ENCODE data around the gene PIGBOS1.
"Not testable (repeated sequence)": the region's sequence is repeated elsewhere in the genome, so short reads cannot be mapped to it uniquely, and the experiment has no call there.

PIGBOS1 gene, protein sequence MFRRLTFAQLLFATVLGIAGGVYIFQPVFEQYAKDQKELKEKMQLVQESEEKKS

DNA sequence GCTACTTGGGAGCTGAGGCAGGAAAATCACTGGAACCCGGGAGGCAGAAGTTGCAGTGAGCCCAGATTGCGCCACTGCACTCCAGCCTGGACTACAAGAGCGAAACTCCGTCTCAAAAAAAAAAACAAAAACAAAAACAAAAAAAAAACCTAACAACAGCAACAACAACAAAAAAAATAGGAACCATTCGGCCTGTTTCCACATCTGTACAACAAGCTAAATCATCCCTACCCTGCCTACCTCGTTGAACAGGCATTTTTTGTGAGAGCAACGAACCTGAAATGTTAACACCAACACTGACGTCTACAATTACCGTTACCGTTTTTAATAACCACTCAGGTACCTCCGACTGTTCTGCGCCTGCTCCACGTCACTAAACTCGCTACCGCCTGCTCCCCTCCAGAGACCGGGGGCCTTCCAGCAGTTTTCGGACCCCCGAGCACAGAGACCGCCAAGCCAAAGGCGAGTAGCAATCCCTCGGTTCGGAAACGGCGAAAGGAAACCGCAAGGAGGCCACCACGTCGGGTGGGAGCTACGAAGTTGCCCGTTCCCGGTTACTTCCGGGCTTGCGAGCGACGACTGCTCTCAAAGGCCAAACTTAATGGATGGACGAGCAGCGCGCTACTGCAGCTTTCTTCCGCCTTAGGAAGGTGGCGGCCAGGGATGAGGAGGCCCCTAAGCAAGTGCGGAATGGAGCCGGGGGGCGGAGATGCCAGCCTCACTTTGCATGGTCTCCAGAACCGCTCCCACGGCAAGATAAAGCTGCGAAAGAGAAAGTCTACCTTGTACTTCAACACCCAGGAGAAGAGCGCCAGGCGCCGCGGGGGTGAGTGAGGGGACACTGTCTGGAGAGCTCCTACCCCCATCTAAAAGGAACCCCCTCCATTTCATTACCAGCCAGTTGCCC lies at the start of gene PIGBOS1, which contains the start of gene PIGB:
Gene PIGBOS1, minus strand, starts transcription at position 536 of the 907 bp plus-strand sequence. CDS start 1,331 bp downstream, outside the sequence.
Gene PIGB, plus strand, starts transcription at position 635 of the 907 bp plus-strand sequence. Its CDS starts 29 bp downstream, at position 664.
- DNase-seq: peak; percentile 61 to 72

DNA sequence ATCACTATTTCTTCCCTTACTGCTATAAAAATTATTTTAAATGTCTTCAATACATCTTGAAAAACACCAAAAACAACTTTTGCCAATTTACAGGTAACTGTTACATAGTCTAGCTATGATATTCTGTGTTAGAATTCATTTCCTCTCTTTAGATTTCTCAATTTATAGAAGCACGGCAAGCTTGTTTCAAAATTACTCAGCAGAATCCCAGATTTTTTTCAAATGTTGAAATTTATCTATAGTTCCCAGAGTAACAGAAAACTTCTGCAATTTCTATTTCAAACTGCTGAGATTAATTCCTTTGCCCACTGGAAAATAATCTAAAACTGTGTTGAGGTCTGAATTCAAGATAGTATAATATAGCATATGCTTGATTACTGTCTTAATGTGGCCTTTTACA lies 48.1 kb upstream of the PIGBOS1 start:
- no peak for DNase-seq

DNA sequence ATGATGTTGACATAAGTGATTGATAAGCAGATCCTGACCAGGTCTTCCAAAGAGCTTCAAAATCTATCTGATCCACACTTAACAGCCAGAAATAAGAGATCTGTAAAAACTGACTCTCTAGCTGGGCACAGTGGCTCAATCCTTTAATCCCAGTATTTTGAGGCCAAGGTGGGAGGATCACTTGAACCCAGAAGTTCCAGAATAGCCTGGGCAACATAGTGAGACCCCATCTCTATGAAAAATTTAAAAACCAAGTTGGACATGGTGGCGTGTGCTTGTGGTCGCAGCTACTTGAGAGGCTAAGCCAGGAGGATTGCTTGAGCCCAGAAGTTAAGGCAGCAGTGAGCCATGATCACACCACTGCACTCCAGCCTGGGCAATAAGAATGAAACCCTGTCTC lies 43.7 kb upstream of the PIGBOS1 start:
- no peak for DNase-seq

DNA sequence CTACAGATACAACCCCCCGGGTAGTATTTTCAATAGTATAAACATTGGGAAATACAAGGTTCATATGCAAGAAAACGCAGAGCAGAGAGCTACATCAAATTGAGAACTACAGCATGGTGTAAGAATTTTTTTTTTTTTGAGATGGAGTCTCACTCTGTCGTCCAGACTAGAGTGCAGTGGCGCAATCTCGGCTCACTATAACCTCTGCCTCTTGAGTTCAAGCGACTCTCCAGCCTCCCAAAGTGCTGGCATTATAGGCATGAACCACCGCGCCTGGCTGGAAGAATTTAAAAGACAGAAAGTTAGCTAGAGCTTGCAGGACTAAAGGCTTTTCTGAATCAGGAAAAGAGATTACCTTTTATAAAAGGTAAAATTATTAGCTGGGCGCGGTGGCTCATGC lies 42.1 kb upstream of the PIGBOS1 start:
- no peak for DNase-seq

DNA sequence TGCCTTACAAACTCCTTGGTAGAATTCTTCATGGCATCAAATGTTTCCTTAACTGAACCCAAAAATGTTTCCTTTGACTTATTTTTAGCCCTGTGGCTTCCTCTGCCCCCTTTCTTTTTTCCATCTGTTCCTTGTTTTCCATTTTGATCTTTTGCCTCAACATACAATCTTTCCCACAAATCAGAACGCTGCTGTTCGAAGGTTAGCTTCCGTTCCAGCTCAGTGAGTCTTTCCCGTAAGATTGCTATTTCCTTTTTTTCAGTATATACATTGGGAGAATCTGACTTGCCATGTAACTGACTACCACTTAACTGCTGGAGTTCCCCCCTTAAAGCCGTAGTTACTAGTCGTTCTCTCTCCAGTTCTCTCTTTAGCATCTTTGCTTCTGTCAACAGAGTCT lies 41.3 kb upstream of the PIGBOS1 start:
- DNase-seq: no peak

DNA sequence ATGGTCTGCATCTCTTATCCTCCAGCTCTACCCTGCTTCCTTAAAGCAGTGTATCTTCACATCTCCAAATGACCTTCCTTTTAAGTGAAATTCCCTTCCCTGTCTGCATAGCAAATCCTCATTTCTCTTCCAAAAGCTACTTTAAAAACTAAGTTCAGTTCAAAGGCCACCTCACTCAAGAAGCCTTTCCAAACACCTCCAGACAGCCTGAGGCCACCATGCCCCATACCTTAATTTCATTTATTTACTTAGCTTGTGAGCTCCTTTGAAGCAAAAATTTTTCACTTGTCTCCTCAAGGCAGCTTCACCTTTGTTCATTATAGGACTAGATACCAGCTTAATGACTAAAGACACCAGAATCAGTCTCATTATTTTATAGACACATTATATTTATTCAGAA lies 39.5 kb upstream of the PIGBOS1 start:
- no peak for DNase-seq

DNA sequence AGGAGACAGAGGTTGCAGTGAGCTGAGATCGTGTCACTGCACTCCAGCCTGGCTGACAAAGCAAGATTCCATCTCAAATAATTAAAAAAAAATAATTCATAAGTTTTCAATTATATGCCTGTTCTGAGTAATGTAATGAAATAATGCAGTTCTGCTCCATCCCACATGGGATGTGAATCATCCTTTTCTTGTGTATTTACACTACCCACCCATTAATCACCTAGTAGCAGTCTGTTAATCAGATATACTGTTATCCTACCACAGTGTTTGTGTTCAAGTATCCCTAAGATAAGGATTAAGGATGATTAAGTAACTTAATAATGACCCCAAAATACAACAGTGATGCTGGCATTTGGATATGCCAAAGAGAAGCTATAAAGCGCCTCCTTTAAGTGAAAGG lies 38.9 kb upstream of the PIGBOS1 start:
- DNase-seq: no peak

DNA sequence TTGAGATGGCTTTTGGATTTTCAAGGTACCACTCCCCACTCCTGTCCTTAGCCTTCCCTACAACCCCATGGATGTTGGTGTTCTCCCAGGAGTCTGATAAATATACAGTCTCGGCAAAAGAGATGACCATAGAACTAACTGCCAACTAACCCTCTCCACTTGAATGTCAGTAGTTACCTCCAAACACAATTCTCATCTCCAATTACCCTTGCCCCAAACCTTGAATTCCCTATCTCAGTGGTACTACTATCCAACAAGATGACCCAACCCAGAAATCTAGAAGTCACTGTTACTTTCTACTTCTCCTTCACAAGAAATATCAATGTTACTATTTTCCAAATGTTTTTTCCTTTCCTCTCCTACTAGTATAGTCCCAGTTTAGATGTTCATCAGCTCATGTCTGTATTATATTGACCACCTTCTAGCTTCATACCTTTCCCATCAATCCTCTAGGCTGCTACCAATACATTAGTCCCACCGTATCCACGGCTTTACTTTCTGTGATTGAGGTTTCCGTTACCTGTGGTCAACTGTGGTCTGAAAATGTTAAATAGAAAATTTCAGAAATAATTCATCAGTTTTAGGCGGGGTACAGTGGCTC lies 38.2 kb upstream of the PIGBOS1 start:
- DNase-seq: no peak

DNA sequence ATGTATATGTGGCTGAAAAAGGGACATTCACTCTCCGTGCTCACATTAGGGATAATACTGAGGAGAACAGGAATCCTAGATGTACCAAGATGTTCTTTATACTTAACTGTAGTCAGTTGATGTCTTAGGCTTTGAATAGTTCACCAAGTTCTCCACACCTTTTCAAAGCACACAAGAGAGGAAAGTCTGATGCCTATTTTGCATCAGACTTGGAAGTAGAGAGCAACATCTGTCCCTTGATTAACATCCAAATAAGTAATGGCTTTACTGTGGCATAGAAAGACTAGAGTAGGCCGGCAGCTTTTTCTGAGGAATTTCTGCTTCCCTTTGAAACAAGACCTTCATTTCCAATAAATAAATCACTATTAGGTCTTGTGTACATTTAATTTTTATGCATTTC lies 34.1 kb upstream of the PIGBOS1 start:
- no peak for DNase-seq

DNA sequence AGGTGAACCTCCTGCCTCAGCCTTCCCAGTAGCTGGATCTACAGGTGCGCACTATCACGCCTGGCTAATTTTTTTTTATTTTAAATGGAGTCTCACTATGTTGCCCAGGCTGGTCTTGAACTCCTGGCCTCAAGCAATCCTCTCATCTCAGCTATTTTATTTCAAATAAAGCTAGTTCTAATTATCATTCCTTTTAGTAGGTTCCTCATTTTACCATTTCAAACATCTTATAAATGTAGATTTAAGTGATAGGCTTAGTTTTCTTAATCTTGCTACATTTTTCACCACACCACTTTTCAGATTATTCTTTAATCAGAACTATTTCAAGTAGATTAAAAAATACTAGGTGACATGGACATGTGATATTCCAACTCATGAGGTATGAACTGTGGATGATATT lies 30.4 kb upstream of the PIGBOS1 start:
- DNase-seq: no peak

DNA sequence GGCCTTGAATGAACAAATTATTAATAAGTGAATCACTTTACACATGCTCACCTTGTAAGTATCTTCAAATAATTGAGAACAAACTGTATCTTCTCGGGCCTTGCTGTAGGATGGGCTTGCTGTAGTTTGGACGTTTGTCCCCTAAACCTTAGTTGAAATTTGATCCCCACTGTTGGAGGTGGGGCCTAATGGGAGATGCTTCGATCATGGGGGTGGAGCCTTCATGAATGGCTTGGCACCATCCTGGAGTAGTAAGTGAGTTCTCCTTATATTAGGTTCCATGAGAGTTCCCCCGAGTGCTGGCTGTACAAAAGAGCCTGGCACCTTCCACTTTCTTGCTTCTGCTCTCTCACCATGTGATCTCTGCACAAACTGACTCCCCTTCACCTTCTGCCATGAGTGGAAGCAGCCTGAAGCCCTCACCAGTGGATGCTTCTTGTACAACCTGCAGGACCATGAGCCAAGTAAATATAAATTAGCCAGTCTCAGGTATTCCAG lies 29.4 kb upstream of the PIGBOS1 start:
- DNase-seq: no peak

DNA sequence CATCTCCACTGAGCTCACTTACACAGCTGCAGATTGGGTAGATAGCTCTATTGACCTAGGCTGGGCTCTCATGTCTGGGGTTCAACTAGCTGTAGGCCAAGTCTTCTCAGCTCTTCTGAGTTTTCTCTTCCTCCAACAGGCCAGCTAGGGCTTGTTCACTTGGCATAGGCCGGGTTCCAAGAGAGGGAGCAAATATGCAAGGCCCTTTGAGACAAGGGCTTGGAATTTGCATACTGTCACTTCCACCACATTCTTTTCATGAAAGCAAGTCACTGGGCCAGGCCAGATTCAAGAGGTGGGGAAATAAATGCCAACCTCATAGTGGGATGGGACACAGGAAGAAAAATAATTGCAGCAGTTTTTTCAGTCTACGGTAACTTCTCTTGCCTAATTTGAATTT lies 25.3 kb upstream of the PIGBOS1 start:
- DNase-seq: no peak

DNA sequence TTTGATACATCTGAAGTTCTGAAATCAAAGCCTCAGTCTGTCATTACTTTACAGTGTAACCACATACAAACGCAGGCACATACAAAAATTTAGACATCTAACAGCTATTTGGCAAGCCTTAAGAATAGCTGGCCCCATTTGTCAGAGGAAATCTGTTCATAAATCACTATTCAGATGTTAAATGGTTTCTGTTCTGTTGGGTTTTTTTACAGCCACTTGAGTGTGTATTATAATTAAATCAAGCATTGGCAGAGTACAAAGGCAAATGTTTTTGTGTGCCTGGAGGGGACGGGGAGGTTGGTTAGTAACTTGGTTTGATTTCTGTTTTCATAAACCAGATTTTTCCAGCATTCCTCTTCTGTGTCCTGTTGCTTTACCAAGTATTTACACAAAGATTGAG lies 24.2 kb upstream of the PIGBOS1 start:
- DNase-seq: no peak

DNA sequence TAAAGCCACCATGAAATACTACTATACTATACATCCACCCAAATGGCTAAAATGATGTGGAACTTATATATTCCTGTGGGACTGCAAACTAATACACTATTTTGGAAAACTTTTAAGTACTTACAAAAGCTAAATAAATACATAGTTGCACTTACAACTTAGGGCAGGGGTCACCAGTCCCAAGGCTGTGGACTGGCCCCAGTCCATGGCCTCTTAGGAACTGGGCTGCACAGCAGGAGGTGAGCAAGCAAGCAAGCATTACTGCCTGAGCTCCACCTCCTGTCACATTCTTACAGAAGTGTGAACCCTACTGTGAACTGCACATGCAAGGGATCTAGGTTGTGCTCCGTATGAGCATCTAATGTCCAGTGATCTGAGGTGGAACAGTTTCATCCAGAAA lies 18.2 kb upstream of the PIGBOS1 start:
- no peak for DNase-seq

DNA sequence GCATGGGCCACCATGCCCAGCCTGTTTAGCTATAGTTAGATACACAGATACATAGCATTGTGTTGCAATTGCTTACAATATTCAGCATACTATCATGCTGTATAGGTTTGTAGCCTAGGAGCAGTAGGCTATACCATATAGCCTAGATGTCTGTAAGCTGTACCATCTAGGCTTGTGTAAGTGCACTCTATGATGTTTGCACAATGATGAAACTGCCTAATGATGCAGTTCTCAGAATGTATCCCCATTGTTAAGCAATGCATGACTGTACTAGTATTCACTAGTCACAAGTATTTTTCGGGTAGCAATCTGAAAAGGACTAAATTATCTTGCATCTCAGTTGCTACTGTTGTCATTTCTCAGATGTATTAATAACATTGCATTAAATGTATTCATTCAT lies 16.1 kb upstream of the PIGBOS1 start:
- no peak for DNase-seq

DNA sequence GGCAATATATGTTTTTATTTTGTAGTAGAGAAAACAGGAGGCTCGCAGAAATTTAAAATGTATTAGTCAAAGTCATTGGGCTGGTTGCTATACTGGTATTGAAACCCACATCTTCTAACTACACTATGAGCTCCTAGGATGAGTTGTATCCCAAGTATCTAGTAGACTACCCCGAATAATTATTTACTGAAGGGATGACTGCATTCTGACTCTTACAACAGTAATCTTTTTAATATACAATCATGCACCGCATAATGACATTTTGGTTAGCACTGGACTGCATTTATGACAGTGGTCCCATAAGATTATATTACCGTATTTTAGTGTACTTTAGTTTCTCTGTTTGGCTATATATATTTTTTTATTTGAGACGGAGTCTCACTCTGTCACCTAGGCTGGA lies 15.4 kb upstream of the PIGBOS1 start:
- no peak for DNase-seq

DNA sequence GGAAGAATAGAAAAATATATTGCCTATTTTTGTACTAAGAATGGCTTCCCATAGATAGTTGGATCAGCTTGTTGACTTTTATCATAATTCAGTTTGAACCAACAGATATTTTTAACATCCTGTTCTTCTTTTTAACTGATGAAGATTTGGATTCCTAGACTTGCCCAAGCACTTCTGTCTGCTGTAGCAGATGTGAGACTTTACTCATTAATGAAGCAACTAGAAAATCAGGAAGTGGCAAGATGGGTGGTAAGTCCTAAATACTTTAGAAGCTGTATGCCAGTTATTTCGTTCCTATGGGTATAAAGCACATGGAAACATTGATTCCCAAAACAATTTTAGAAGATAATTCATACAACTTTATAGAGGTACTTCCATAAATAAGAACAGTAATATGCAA lies 8.5 kb upstream of the PIGBOS1 start:
- peak in 1 of 2 donors; percentile 58 for DNase-seq

DNA sequence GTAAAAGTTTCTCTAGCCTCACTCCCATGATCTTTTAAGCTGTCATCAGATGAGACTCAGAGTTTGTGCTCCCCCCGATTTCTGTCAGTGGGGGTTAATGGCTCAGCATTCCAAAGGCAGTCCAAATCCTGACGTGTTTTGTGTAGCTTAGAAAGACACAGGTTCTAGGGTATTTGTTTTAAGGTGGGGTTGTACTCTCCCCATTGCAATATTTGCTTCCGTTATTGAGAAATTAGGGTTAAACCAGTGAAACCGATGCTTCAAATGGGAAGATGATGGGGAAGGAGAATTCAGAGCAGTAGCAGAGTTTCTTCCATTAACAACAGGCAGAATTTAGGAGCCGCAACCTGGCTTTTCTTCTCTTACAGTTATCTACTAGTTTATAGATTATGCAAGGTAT lies 3.5 kb upstream of the PIGBOS1 start:
- DNase-seq: no peak

DNA sequence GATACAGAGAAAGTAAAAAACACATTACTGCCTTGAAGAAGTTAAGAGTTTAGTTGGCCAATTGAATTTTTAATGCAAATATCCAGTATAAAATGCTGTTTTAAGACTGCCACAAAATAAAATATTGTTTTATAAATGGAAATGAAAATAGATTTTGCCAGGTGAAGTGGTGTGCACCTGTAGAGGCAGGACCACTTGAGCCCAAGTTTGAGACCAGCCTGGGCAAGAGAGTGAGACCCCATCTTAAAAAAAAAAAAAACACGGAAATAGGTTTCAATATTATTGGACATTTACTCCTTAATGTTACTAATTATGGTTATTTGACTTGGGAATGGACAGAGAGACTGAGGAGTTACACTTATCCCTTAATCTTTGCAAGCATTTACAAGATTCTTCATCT lies 2.0 kb upstream of the PIGBOS1 start:
- no peak for DNase-seq

DNA sequence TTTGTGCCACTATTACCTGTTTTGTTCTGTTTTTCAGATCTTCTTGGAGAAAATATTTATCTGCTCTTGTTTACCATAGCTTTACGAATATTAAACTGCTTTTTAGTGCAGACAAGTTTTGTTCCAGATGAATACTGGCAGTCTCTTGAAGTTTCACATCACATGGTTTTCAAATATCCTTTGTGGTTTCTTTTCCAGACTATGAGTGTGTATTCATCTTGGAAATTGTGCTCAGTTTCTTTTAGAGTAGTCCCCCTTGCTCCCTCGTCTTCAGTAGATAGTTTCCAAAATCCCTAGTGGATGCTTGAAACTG lies 1.3 kb upstream of the PIGBOS1 start:
- DNase-seq: no peak

DNA sequence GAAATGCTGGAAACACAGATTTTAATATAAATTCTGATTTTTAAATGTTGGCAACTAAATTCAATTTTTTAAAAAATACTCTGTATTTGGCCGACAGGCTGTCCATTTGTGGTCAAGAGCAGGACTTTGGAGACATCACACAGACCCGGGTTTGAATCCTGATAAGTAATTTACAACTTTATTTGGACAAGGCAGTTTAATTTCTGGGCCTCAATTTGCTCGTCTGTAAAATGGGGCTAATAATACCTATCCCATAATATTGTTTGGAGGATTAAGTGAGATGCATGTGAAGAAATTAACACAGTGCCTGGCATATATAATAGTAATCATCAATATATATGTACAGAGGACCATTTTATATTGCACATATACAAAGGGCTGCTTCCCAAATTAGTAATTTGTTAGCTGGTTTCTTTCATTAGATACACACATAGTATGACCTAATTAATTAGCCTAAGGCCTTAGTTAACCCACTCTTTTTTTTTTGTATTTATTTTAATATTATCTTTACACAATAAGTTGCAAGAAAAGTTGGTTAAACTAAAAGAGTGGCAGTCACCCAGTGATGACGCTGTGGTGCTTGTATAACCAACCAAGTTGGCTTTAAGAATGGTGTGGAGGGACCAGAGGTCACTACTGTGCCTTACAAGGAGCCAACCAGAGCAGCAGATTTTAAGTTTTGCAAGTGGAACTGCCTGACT lies 764 bp upstream of the PIGBOS1 start:
- DNase-seq: no peak

DNA sequence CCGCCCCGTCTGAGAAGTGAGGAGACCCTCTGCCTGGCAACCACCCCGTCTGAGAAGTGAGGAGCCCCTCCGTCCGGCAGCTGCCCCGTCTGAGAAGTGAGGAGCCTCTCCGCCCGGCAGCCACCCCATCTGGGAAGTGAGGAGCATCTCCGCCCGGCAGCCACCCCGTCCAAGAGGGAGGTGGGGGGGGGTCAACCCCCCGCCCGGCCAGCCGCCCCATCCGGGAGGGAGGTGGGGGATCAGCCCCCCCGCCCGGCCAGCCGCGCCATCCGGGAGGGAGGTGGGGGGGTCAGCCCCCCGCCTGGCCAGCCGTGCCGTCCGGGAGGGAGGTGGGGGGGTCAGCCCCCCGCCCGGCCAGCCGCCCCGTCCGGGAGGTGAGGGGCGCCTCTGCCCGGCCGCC lies 16.1 kb downstream of the PIGBOS1 start:
- not testable (repeated sequence) for DNase-seq

DNA sequence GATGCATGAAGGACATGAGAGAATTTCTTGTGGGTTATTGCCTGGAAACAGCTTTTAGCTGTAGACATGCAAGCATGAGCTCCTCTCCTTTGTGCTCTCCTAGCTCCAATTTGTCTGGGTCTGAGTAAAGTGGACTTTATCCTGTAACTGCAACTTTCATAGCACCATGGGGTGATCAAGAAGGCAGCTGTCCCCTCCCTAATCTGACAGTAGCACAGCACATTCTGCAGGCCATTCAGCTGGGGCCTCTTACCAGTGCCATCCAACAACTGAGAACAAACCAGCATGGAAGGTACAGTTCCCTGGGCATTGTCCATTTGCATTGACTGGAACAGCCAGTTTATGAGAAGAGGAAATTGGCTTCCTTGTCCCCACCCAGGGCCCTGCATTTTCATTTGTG lies 21.6 kb downstream of the PIGBOS1 start:
- DNase-seq: no peak

All from bone marrow (tissue), 2 donors.